IMR-90 (cell line): ENCODE data around the gene PPFIA1. TPM values are rescaled to one million over a fixed set of nuclear protein-coding genes. Genes with fewer than 3 reads are reported as not detected.

Experiments used
- ATAC-seq: fragments of 200-7000 bp; cut with Tn5 transposase; 2 replicates; pipeline ENCODE4 v1.9.1; 2020; ENCODE audit warnings: low read depth, mild to moderate bottlenecking, moderate library complexity
- BruUV-seq: library from RNA; stranded (reverse); fragments of 400-500 nt; replicated peaks from 2 replicates; lab custom pipeline; 2021; lab: Mats Ljungman, UMichigan
- CTCF ChIA-PET: fragments of 300-600 bp; formaldehyde crosslinking; extraction: SDS; loops from one replicate; lab custom pipeline; 2021; ENCODE audit warnings: antibody characterized with exemption; lab: Yijun Ruan, JAX
- POLR2A ChIA-PET: fragments of 300-600 bp; sonication (Branson Sonifier 250); formaldehyde crosslinking; loops from one replicate; lab custom pipeline; 2022; ENCODE audit warnings: antibody characterized with exemption; ENCODE audit not compliant: unreplicated experiment; lab: Charles Lee
- DNase-seq: peaks from one replicate; pipeline ENCODE4 v3.0.0; 2013
- H2AFZ ChIP-seq: replicated peaks from 2 replicates; pipeline ENCODE3; 2013; ENCODE audit warnings: low read length, mild to moderate bottlenecking; ENCODE audit not compliant: poor library complexity
- H2AK5ac ChIP-seq: 2 replicates; pipeline ENCODE4 v1.6.1; 2013; ENCODE audit warnings: low read depth, low read length, inconsistent platforms
- H2AK9ac ChIP-seq: replicated peaks from 2 replicates; pipeline ENCODE3; 2013; ENCODE audit warnings: mild to moderate bottlenecking, low read depth, low read length, moderate library complexity; ENCODE audit not compliant: poor library complexity
- H2BK120ac ChIP-seq: 2 replicates; pipeline ENCODE4 v1.6.1; 2013; ENCODE audit warnings: low read depth, low read length, inconsistent platforms
- H2BK15ac ChIP-seq: 3 replicates; pipeline ENCODE4 v1.6.1; 2013; ENCODE audit warnings: low read depth, low read length, inconsistent platforms
- H2BK20ac ChIP-seq: 2 replicates; pipeline ENCODE4 v1.6.1; 2013; ENCODE audit warnings: low read depth, mild to moderate bottlenecking, inconsistent platforms, low read length, moderate library complexity
- H2BK5ac ChIP-seq: 2 replicates; pipeline ENCODE4 v1.6.1; 2013; ENCODE audit warnings: mild to moderate bottlenecking, low read depth, low read length, inconsistent platforms; ENCODE audit not compliant: poor library complexity, severe bottlenecking
- H3K14ac ChIP-seq: replicated peaks from 2 replicates; pipeline ENCODE4 v1.6.1; 2013; ENCODE audit warnings: low read depth, low read length, inconsistent platforms
- H3K18ac ChIP-seq: 2 replicates; pipeline ENCODE4 v1.6.1; 2013; ENCODE audit warnings: low read depth, low read length, control low read depth
- H3K23ac ChIP-seq: 2 replicates; pipeline ENCODE4 v1.6.1; 2013; ENCODE audit warnings: low read depth, low read length, inconsistent platforms
- H3K27ac ChIP-seq: 2 replicates; pipeline ENCODE4 v1.5.1; 2013; ENCODE audit warnings: mild to moderate bottlenecking, control low read depth, low read length; ENCODE audit not compliant: insufficient read depth
- H3K27me3 ChIP-seq: 2 replicates; pipeline ENCODE4 v1.6.1; 2013; ENCODE audit warnings: low read length; ENCODE audit not compliant: control insufficient read depth, insufficient read depth
- H3K36me3 ChIP-seq: 2 replicates; pipeline ENCODE4 v1.6.1; 2013; ENCODE audit warnings: low read length, mixed read lengths; ENCODE audit not compliant: control insufficient read depth, insufficient read depth
- H3K4ac ChIP-seq: 2 replicates; pipeline ENCODE4 v1.6.1; 2013; ENCODE audit warnings: low read depth, low read length, inconsistent platforms
- H3K4me1 ChIP-seq: 2 replicates; pipeline ENCODE4 v1.6.1; 2013; ENCODE audit warnings: low read length, mixed read lengths; ENCODE audit not compliant: control insufficient read depth, insufficient read depth
- H3K4me2 ChIP-seq: 2 replicates; pipeline ENCODE4 v1.6.1; 2013; ENCODE audit warnings: low read depth, mild to moderate bottlenecking, control low read depth, low read length, moderate library complexity
- H3K4me3 ChIP-seq: 2 replicates; pipeline ENCODE4 v1.5.1; 2013; ENCODE audit warnings: low read depth, mild to moderate bottlenecking, control low read depth, low read length, moderate library complexity; ENCODE audit not compliant: insufficient read depth
- H3K56ac ChIP-seq: 2 replicates; pipeline ENCODE4 v1.6.1; 2013; ENCODE audit warnings: low read length, inconsistent platforms; ENCODE audit not compliant: insufficient read depth; ENCODE audit errors: extremely low read depth
- H3K79me1 ChIP-seq, 2 experiments: 2 replicates each; pipeline ENCODE4 v1.6.1; 2013; ENCODE audit warnings: low read length in 2 of 2, inconsistent platforms in 1 of 2, low read depth in 1 of 2
- H3K9ac ChIP-seq: 2 replicates; pipeline ENCODE4 v1.6.1; 2013; ENCODE audit warnings: low read depth, low read length, control low read depth
- H3K9me1 ChIP-seq: 2 replicates; pipeline ENCODE4 v1.6.1; 2013; ENCODE audit warnings: low read length, inconsistent platforms; ENCODE audit not compliant: insufficient read depth
- H3K9me3 ChIP-seq: 2 replicates; pipeline ENCODE4 v1.6.1; 2013; ENCODE audit warnings: low read length; ENCODE audit not compliant: control insufficient read depth, insufficient read depth
- H4K20me1 ChIP-seq: 2 replicates; pipeline ENCODE4 v1.6.1; 2013; ENCODE audit warnings: low read length, inconsistent platforms; ENCODE audit not compliant: insufficient read depth
- H4K5ac ChIP-seq: 2 replicates; pipeline ENCODE4 v1.6.1; 2013; ENCODE audit warnings: mild to moderate bottlenecking, low read depth, low read length, control low read depth
- H4K8ac ChIP-seq, 2 experiments: 2 replicates each; pipeline ENCODE4 v1.6.1; 2013; ENCODE audit warnings: low read depth in 2 of 2, low read length in 2 of 2, control low read depth in 1 of 2, inconsistent platforms in 1 of 2
- H4K91ac ChIP-seq: 2 replicates; pipeline ENCODE4 v1.6.1; 2013; ENCODE audit warnings: low read depth, low read length, inconsistent platforms; ENCODE audit not compliant: insufficient read depth
- FOS ChIP-seq: fragments of 150-350 bp; IDR thresholded peaks from 2 replicates; pipeline ENCODE4 v1.6.1; 2016; ENCODE audit warnings: low read depth, low read length
- RFX5 ChIP-seq: IDR thresholded peaks from 2 replicates; pipeline ENCODE4 v1.8.0; 2012; ENCODE audit warnings: low read depth, mild to moderate bottlenecking, low read length, moderate library complexity
- WGBS, 2 experiments: methylation state at CpG; one replicate each; pipeline versions ENCODE4 v1.1.5 to v1.1.7; 2013; ENCODE audit warnings: missing lambda C conversion rate in 2 of 2; ENCODE audit not compliant: insufficient read length in 1 of 2; ENCODE audit errors: extremely low coverage in 2 of 2; 5-methylcytosine and 5-hydroxymethylcytosine counted together
- dilution Hi-C: fragments of 300-500 bp; cut with HindIII; formaldehyde crosslinking; loops from one replicate; pipeline ENCODE4 v1.14.3; 2018; ENCODE audit warnings: low sequenced_read_pairs; ENCODE audit not compliant: unreplicated experiment
- in situ Hi-C: fragments of 300-500 bp; cut with MboI; formaldehyde crosslinking; loops from 3 replicates; pipeline ENCODE4 v1.14.3; 2019; ENCODE audit warnings: low sequenced_read_pairs, inconsistent platforms, mixed read lengths
- intact Hi-C: fragments of 100-400 bp; cut with micrococcal nuclease; formaldehyde crosslinking; loops from 2 replicates; pipeline ENCODE4 v1.10.0; 2022
- polyA plus RNA-seq, 3 experiments: library from polyadenylated mRNA; depleted of rRNA; stranded (reverse); fragments of >200 nt; gene quantifications; 2 replicates each; pipeline ENCODE4 v1.2.3, GENCODE V29; 2012; ENCODE audit warnings: low replicate concordance in 1 of 3
- total RNA-seq: library from RNA; depleted of rRNA; stranded (reverse); fragments of >200 nt; gene quantifications from 2 replicates; pipeline ENCODE4 v1.2.3, GENCODE V29; 2012

The PPFIA1 gene
- total and polyA plus RNA-seq, 2 of the 4 experiments (the other 2 are of a cell fraction): 25.6 to 37.2 TPM

GRCh38 chr11:70220920-70221319 is 49.6 kb upstream of the PPFIA1 start:
- no peak overlapping the region for H3K23ac ChIP-seq
- peak; percentile 35 for DNase-seq
- H2BK15ac ChIP-seq: no peak overlapping the region
- CTCF ChIA-PET: interaction anchor here (0.6 kb wide), 1 partner anchor 17 kb away, joined by 3 read pairs; no protein-coding TSS in a partner anchor
- dilution Hi-C loops: no loop called here
- no peaks in the 10 kb centered on the region for H3K4me1 ChIP-seq
- WGBS, 2 experiments: no CpG with 5 or more reads among the region's 1 CpG
- H3K9me3 ChIP-seq: peaks cover 3% of the 10 kb centered on the region; the same call in 1 of the 2 replicates
- peaks cover 24% of the 10 kb centered on the region for H3K27me3 ChIP-seq
- TF ChIP-seq RFX5 (no peak), FOS (0 out of 2 replicates have a peak, but pooled peaks have one; percentile 11)
- no peak overlapping the region for H4K5ac ChIP-seq
- H4K91ac ChIP-seq: no peak overlapping the region
- no peak overlapping the region for H3K56ac ChIP-seq
- H3K14ac ChIP-seq: no peak overlapping the region
- H3K18ac ChIP-seq: no peak overlapping the region
- H3K79me1 ChIP-seq: no peaks in the 10 kb centered on the region
- no peak overlapping the region for H2BK120ac ChIP-seq
- no peak overlapping the region for H4K8ac ChIP-seq
- no peak for ATAC-seq
- in situ Hi-C loops: no loop called here
- H3K36me3 ChIP-seq: no peaks in the 10 kb centered on the region
- H3K4ac ChIP-seq: no peak overlapping the region
- H2AFZ ChIP-seq: no peak overlapping the region
- intact Hi-C loops: no loop called here
- no peak overlapping the region for H3K27ac ChIP-seq
- no peak overlapping the region for H3K4me2 ChIP-seq
- H2AK9ac ChIP-seq: no peak overlapping the region
- no peak overlapping the region for H3K9ac ChIP-seq
- POLR2A ChIA-PET: no interaction called here
- no peaks in the 10 kb centered on the region for H4K20me1 ChIP-seq
- BruUV-seq: no TSS peak
- no peaks in the 10 kb centered on the region for H3K9me1 ChIP-seq
- H2BK20ac ChIP-seq: no peak overlapping the region
- H3K4me3 ChIP-seq: no peak overlapping the region
- H2BK5ac ChIP-seq: no peak overlapping the region
- H2AK5ac ChIP-seq: no peak overlapping the region
